ENCODE measurements around the gene GPR142.

The GPR142 gene

DNA sequence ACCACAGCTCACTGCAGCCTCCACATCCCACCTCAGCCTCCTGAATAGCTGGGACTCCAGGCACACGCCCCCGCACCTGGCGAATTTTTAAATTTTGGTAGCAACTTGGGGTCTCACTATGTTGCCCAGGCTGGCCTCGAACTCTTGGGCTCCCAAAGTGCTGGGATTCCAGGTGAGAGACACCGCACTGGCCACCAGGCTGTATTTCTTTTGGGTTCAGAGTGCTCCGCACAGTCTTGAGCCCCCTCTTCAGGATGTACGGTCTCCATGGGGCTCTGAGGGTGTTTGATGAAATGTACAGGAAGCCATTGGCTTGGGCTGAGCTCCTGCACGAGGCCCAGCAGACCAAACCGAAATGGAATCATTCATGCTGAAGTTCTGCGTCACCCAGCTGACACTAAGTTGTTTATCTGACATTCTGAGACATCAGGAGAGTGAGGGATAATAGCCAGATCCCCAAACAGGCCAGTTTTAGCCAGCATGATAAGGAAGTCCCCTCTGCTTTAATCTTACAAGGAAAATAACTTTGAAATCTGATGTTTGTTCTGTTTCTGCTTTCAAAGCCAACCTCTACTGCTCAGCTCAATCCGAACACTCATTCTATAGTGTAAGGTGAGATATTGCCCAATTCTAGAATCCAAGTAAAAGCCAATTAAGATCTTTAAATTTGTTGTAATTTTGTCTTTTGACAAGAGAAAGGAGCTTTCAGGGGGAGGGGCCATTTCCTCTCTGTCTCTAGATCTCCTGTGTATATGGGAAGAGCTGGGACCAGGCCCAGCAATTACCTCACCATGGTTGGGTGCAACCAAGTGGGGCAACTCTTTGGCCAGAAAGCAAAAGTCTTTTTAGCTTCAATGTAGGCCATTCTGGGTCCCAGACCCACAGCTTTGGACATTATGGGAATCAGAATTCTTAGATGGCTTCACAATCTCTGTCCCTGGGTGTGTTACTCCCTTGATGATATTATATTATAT is 23.7 kb downstream of the GPR142 start:
- DNase-seq (ENCODE audit: low read depth): no peak
- TF ChIP-seq, protein P1, sequence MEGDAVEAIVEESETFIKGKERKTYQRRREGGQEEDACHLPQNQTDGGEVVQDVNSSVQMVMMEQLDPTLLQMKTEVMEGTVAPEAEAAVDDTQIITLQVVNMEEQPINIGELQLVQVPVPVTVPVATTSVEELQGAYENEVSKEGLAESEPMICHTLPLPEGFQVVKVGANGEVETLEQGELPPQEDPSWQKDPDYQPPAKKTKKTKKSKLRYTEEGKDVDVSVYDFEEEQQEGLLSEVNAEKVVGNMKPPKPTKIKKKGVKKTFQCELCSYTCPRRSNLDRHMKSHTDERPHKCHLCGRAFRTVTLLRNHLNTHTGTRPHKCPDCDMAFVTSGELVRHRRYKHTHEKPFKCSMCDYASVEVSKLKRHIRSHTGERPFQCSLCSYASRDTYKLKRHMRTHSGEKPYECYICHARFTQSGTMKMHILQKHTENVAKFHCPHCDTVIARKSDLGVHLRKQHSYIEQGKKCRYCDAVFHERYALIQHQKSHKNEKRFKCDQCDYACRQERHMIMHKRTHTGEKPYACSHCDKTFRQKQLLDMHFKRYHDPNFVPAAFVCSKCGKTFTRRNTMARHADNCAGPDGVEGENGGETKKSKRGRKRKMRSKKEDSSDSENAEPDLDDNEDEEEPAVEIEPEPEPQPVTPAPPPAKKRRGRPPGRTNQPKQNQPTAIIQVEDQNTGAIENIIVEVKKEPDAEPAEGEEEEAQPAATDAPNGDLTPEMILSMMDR (IDR thresholded peaks at IDR 0.05; ENCODE audit: low read depth, low read length, missing control alignments): no peak
- H3K4me3 ChIP-seq (ENCODE audit: low read depth, low read length): no peak overlapping the region

DNA sequence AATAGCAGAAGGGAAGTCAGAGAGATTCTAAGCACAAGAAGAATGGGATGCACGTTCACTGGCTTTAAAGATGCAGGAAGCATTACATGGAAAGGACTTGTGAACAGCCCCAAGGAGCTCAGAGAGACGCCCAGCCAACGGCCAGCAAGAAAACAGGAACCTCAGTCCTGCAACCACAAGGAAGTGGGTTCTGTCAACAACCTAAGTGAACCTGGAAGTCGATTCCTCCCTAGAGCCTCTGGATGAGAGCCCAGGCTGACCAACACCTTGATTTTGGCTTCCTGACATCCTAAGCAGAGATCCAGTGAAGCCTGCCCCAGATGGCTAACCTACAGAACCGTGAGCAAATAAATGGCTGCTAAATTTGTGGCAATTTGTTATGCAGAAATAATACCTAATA is 24.5 kb downstream of the GPR142 start:
- no peak for DNase-seq (ENCODE audit: low read depth)
- H3K4me3 ChIP-seq (ENCODE audit: low read depth, low read length): no peak overlapping the region
- TF ChIP-seq, protein P1 (IDR thresholded peaks at IDR 0.05; ENCODE audit: low read depth, low read length, missing control alignments): no peak

DNA sequence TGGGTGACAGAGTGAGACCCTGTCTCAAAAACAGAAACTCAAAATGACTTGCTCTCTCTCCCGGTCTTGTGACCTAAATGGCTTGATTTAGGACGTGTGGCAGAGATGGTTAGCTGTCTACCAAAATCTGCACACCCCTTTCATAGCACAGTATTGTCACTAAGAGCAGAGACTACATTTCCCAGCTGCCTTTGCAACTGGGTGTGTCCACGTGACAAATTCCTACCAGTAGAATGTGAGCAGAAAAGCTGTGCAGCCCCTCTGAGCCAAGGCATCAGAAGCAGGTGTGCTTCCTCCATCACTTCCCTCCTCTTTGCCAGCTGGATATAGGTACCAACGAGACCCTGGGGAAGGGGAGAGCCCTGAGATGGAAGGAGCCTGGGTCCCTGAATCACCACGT is 25.5 kb downstream of the GPR142 start:
- TF ChIP-seq, protein P1 (IDR thresholded peaks at IDR 0.05; ENCODE audit: low read depth, low read length, missing control alignments): no peak
- no peak for DNase-seq (ENCODE audit: low read depth)
- H3K4me3 ChIP-seq (ENCODE audit: low read depth, low read length): no peak overlapping the region

DNA sequence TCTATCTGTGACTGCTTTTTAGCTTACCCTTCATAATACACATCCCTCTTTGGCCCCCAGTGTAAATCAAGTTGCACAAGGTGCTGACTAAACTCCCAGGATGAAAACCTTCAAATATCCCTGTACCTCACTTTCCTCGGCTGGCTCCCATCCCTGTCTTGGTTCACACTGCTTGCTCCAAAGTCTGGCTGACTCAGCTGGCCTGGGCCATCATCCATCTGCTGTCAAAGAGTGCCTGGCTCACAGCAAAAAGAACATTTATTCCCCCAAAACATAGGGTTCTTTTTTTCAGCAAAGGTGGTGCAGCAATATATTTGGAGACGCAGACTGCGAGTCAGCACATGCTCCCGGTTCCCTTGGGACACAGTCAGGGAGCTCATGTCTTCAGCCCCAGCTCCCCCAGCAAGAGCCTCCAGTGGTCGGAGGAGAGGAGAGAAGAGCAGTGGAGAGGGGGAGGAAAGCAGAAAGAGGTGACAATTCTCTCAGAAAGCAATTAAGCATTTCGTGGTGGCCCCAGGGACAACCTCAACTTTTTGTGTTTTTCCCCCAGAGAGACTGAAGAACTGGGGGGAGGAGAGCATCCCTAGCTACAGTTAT is 26.1 kb downstream of the GPR142 start:
- TF ChIP-seq, protein P1 (IDR thresholded peaks at IDR 0.05; ENCODE audit: low read depth, low read length, missing control alignments): no peak
- H3K4me3 ChIP-seq (ENCODE audit: low read depth, low read length): no peak overlapping the region
- no peak for DNase-seq (ENCODE audit: low read depth)

DNA sequence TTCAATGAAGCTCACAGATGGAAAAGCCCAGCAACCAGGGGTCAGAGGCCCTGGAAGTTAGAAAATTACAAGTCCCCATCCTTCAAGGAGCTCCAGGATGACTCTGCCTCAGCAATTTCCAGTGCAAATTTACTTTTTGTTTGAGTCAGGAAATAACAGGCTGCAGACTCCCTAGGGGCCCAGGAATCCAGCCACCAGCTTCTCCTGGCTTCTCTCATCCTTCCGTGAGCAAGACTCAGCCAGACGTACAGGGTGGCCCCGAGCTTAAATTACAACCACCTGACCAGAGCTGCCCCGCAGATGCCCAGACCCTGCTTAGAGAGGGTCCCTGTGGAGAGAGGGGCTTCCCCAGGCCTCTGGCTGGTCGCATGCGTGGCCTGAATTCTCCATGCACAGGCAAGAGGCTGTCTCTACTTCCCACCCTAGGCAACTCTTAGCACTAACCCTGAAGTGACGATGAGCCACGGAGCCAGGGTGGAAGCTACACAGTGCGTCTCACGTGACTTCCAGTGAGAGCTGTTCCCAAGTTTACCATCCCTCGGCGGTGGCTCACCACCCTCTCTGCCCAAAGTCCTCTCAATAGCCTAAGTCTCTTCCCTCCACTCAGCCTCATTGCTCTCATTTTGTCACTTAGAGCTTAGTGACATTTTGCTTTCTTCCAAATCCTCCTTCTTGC is 27.1 kb downstream of the GPR142 start:
- no peak for DNase-seq (ENCODE audit: low read depth)
- H3K4me3 ChIP-seq (ENCODE audit: low read depth, low read length): no peak overlapping the region
- TF ChIP-seq, protein P1 (IDR thresholded peaks at IDR 0.05; ENCODE audit: low read depth, low read length, missing control alignments): no peak

DNA sequence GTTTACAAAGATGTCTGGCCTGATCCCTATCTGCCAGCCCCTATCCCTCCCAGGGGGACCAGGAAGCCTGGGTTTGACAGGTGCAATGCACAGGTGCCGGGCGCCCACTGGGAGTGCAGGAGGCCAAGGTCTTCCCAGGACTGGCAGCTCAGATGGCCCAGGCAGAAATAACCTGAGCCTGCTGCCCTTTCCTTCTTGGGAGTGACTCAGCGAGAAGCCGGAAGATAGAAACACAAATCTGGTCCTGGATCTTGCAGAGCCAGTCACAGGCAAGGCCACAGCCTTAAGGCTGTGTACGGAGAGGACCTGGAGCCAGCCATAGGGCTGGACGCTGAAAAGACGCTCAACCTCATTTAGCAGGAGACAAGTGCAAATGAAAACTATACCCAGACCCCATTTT is 27.7 kb downstream of the GPR142 start:
- TF ChIP-seq, protein P1 (IDR thresholded peaks at IDR 0.05; ENCODE audit: low read depth, low read length, missing control alignments): no peak
- no peak for DNase-seq (ENCODE audit: low read depth)
- no peak overlapping the region for H3K4me3 ChIP-seq (ENCODE audit: low read depth, low read length)

Data from GM12864 (cell line).